ENCODE data around the gene PCGF3.
A peak's percentile ranks its signal among the peaks of the same experiment; 100 is the strongest.
"Not testable (repeated sequence)": the region's sequence is repeated elsewhere in the genome, so short reads cannot be mapped to it uniquely, and the experiment has no call there.

Gene PCGF3

DNA sequence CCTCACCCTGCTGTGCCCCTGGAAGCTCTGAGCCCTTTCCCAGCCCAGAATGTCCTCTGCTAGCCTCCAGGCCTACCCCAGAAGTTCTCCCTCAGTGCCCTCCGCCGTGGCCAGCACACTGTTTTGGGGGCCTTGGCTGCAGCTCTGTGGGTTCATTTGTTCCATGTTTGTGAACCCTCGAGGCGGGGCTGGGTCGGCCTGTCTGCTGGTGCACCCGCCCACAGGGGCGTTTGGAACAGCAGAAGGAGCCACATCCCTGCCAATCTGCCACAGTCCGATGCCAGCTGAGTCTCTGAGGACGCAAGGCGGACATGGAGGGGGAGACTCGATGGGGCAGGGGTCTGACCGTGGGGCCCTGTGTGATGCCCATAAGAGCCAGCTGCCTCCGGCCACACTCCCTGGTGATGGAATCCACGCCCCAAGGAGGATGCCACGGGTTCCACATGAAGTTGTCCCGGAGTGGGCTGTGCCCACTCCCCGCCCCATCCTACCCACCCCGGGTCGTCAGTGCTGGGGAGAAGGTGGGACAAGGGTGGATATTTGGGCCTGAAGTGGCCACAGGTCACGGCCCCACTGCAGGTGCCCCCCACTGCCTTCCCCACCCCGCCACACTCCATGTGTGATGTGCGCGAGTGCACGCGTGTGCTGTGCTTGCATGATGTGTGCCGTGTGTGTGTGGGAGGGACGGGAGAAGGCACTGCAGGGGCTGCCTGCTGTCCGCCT is 38.6 kb upstream of the PCGF3 start:
- Histone ChIP-seq H3K9ac (ENCODE audit: low read length) (no peak overlapping the region), H3K4me2 (ENCODE audit: low read depth, low read length, poor library complexity, severe bottlenecking) (no peak overlapping the region), H3K27me3 (ENCODE audit: low read length) (no peaks in the 10 kb centered on the region), H3K79me2 (ENCODE audit: insufficient read depth, low read length) (no peaks in the 10 kb centered on the region), H3K9me3 (ENCODE audit: insufficient read depth, low read length) (no peaks in the 10 kb centered on the region), H2AFZ (ENCODE audit: low read depth, low read length, severe bottlenecking) (no peak overlapping the region), H4K20me1 (ENCODE audit: low read depth, low read length) (no peaks in the 10 kb centered on the region), H3K27ac (ENCODE audit: low read depth, low read length) (no peak overlapping the region), H3K9me2 (replicated peaks; ENCODE audit: insufficient read depth, low read length) (no peaks in the 10 kb centered on the region), H3K4me3 (ENCODE audit: insufficient read depth, low read length, poor library complexity, severe bottlenecking) (no peak overlapping the region), H3K36me3 (ENCODE audit: low read length) (no peaks in the 10 kb centered on the region), H3F3A (ENCODE audit: insufficient read depth) (peaks cover 16% of the 10 kb centered on the region; the same call in 1 of the 2 replicates)
- no peak for TF ChIP-seq EZH2phosphoT487 (conservative IDR thresholded peaks at IDR 0.05; ENCODE audit: low read length)
- TF ChIP-seq, protein P1, sequence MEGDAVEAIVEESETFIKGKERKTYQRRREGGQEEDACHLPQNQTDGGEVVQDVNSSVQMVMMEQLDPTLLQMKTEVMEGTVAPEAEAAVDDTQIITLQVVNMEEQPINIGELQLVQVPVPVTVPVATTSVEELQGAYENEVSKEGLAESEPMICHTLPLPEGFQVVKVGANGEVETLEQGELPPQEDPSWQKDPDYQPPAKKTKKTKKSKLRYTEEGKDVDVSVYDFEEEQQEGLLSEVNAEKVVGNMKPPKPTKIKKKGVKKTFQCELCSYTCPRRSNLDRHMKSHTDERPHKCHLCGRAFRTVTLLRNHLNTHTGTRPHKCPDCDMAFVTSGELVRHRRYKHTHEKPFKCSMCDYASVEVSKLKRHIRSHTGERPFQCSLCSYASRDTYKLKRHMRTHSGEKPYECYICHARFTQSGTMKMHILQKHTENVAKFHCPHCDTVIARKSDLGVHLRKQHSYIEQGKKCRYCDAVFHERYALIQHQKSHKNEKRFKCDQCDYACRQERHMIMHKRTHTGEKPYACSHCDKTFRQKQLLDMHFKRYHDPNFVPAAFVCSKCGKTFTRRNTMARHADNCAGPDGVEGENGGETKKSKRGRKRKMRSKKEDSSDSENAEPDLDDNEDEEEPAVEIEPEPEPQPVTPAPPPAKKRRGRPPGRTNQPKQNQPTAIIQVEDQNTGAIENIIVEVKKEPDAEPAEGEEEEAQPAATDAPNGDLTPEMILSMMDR (IDR thresholded peaks at IDR 0.05; ENCODE audit: insufficient read depth, low read length, poor library complexity, severe bottlenecking) = no peak

DNA sequence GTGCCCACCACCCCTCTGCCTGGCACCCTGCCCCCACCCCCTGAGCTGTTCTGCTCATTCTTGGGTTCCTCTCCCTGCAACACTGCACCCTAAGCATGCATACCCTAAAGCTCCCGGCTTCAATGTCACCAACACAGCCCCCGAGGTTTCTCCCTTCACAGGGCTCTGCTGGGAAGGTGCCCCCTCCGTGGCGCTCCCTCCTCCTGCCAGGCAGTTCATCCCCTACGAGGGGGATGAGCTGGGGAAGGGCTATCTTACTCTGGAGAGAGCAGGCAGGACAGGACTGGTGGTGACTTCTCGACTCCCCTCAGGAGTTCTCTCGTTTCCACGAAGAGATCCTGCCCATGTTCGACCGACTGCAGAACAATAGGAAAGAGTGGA is 38.1 kb upstream of the PCGF3 start:
- Histone ChIP-seq H3K9me3 (ENCODE audit: insufficient read depth, low read length) (no peaks in the 10 kb centered on the region), H3K79me2 (ENCODE audit: insufficient read depth, low read length) (0 out of 2 replicates have a peak, but pooled peaks cover 3% of the 10 kb centered on the region), H3K36me3 (ENCODE audit: low read length) (no peaks in the 10 kb centered on the region), H3K27ac (ENCODE audit: low read depth, low read length) (no peak overlapping the region; the same call in 1 of the 2 replicates), H4K20me1 (ENCODE audit: low read depth, low read length) (no peaks in the 10 kb centered on the region), H3K4me3 (ENCODE audit: insufficient read depth, low read length, poor library complexity, severe bottlenecking) (no peak overlapping the region), H3K27me3 (ENCODE audit: low read length) (no peaks in the 10 kb centered on the region), H2AFZ (ENCODE audit: low read depth, low read length, severe bottlenecking) (no peak overlapping the region), H3K9ac (ENCODE audit: low read length) (no peak overlapping the region), H3K4me2 (ENCODE audit: low read depth, low read length, poor library complexity, severe bottlenecking) (no peak overlapping the region), H3K9me2 (replicated peaks; ENCODE audit: insufficient read depth, low read length) (no peaks in the 10 kb centered on the region), H3F3A (ENCODE audit: insufficient read depth) (peaks cover 16% of the 10 kb centered on the region; the same call in 1 of the 2 replicates)
- TF ChIP-seq EZH2phosphoT487 (conservative IDR thresholded peaks at IDR 0.05; ENCODE audit: low read length) = no peak
- TF ChIP-seq, protein P1 (IDR thresholded peaks at IDR 0.05; ENCODE audit: insufficient read depth, low read length, poor library complexity, severe bottlenecking) = no peak

DNA sequence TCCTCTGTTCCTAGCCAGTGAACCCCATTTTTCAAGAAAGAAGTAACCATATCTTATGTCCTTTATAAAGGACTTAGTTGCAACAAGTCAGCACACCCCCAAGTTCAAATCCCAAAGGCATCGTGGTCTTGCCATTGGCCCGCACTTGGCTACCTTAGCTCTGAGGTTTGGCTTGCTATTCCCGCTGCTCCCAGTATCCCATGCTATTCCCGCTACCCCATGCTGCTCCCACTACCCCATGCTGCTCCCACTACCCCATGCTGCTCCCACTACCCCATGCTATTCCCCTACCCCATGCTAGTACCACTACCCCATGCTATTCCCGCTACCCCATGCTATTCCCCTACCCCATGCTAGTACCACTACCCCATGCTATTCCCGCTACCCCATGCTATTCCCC is 37.4 kb upstream of the PCGF3 start:
- peaks cover 16% of the 10 kb centered on the region; the same call in 1 of the 2 replicates for H3F3A ChIP-seq (ENCODE audit: insufficient read depth)
- not testable (repeated sequence) for H3K9me3 ChIP-seq (ENCODE audit: insufficient read depth, low read length); H4K20me1 ChIP-seq (ENCODE audit: low read depth, low read length); H3K9ac ChIP-seq (ENCODE audit: low read length); H3K4me2 ChIP-seq (ENCODE audit: low read depth, low read length, poor library complexity, severe bottlenecking); H3K79me2 ChIP-seq (ENCODE audit: insufficient read depth, low read length); H3K9me2 ChIP-seq (replicated peaks; ENCODE audit: insufficient read depth, low read length); H3K4me3 ChIP-seq (ENCODE audit: insufficient read depth, low read length, poor library complexity, severe bottlenecking); H3K36me3 ChIP-seq (ENCODE audit: low read length); H3K27me3 ChIP-seq (ENCODE audit: low read length); H2AFZ ChIP-seq (ENCODE audit: low read depth, low read length, severe bottlenecking)
- peak overlapping the region; percentile 42 for H3K27ac ChIP-seq (ENCODE audit: low read depth, low read length)

DNA sequence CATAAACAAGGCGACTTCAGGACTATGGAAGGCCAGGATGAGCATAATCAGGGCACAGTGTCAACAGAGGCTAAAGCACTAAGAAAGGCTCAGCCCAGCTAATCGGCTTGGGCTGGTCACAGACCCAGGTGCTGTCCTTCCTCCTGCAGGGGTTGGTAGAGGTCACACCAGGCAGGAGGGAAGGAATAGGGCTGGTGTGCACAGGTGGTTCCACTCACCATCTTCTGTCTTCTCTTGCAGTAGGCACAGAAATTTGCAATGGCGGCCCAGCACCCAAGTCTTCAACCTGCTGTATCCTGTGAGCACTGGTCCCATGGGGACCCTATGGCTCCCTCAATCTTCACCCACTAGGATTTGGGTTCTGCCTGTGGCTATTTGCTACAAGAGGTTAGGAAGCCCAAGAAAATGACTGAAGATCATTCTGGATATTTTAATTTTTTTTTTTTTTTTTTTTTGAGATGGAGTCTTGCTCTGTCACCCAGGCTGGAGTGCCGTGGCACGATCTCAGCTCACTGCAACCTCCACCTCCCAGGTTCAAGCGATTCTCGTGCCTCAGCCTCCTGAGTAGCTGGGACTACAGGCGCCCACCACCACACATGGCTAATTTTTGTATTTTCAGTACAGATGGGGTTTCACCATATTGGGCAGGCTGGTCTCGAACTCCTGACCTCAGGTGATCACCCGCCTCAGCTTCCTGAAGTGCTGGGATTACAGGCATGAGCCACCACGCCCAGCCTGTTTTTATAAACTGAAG is 35.6 kb upstream of the PCGF3 start:
- not testable (repeated sequence) for H3K9me2 ChIP-seq (replicated peaks; ENCODE audit: insufficient read depth, low read length); H2AFZ ChIP-seq (ENCODE audit: low read depth, low read length, severe bottlenecking); H3K9me3 ChIP-seq (ENCODE audit: insufficient read depth, low read length); H3K27ac ChIP-seq (ENCODE audit: low read depth, low read length); H3K9ac ChIP-seq (ENCODE audit: low read length); H3K4me2 ChIP-seq (ENCODE audit: low read depth, low read length, poor library complexity, severe bottlenecking); H3K36me3 ChIP-seq (ENCODE audit: low read length); H3K4me3 ChIP-seq (ENCODE audit: insufficient read depth, low read length, poor library complexity, severe bottlenecking); H3K27me3 ChIP-seq (ENCODE audit: low read length); H4K20me1 ChIP-seq (ENCODE audit: low read depth, low read length)
- H3F3A ChIP-seq (ENCODE audit: insufficient read depth) = peaks cover 16% of the 10 kb centered on the region; the same call in 1 of the 2 replicates
- H3K79me2 ChIP-seq (ENCODE audit: insufficient read depth, low read length) = peaks cover 14% of the 10 kb centered on the region
